ENCODE results near the gene DDX20.

The DDX20 gene

GRCh38 chr1:111750856-111751255 lies 4.8 kb upstream of the DDX20 start:
- Histone ChIP-seq H3K27me3 (ENCODE audit: control insufficient read depth in 3 of 3, insufficient read depth in 3 of 3, low read depth in 1 of 3, low read length in 3 of 3) (no peaks in the 10 kb centered on the region), H3K14ac (ENCODE audit: low read length) (no peak overlapping the region), H4K91ac (ENCODE audit: low read depth, low read length, poor library complexity) (no peak overlapping the region), H3K9me3 (replicated peaks in 1 of 2; ENCODE audit: control insufficient read depth in 2 of 2, insufficient read depth in 1 of 2, low read depth in 1 of 2, low read length in 2 of 2) (no peaks in the 10 kb centered on the region), H3K9ac (ENCODE audit: low read depth, low read length, poor library complexity) (no peak overlapping the region), H3K79me1 (ENCODE audit: low read depth, low read length) (no peaks in the 10 kb centered on the region), H3K4me2 (ENCODE audit: insufficient read depth, low read length, poor library complexity, severe bottlenecking) (no peak overlapping the region), H3K27ac (replicated peaks; ENCODE audit: low read length) (no peak overlapping the region), H2BK15ac (ENCODE audit: low read length) (no peak overlapping the region), H2AFZ (ENCODE audit: low read length) (no peak overlapping the region), H3K18ac (ENCODE audit: low read length) (no peak overlapping the region), H2BK12ac (ENCODE audit: low read length) (no peak overlapping the region), H2BK5ac (ENCODE audit: low read length) (no peak overlapping the region), H2AK5ac (ENCODE audit: low read depth, low read length) (no peak overlapping the region), H3K4me1 (ENCODE audit: control insufficient read depth in 2 of 2, insufficient read depth in 1 of 2, low read depth in 1 of 2, low read length in 2 of 2) (peaks cover 15 to 24% of the 10 kb centered on the region in 2 donors), H3K4ac (ENCODE audit: low read length) (no peak overlapping the region), H2BK120ac (ENCODE audit: low read depth, low read length) (no peak overlapping the region), H3K23ac (ENCODE audit: low read depth, low read length, poor library complexity) (no peak overlapping the region), H4K8ac (ENCODE audit: low read depth, low read length) (no peak overlapping the region), H3K36me3 (replicated peaks in 1 of 2; ENCODE audit: control insufficient read depth in 2 of 2, insufficient read depth in 2 of 2, low read length in 2 of 2) (no peaks in the 10 kb centered on the region), H3K4me3 (ENCODE audit: low read length in 2 of 2) (no peak overlapping the region)
- no peak for DNase-seq (ENCODE audit: low spot score)
- WGBS, 2 donors (ENCODE audit: extremely low coverage in 2 of 2, insufficient read length in 2 of 2, insufficient replicate concordance in 1 of 2), result no CpG with 5 or more reads among the region's 2 CpGs

- Histone ChIP-seq H4K91ac (ENCODE audit: low read depth, low read length, poor library complexity) (no peak overlapping the region), H2BK15ac (ENCODE audit: low read length) (no peak overlapping the region), H3K4me3 (ENCODE audit: low read length in 2 of 2) (no peak overlapping the region), H3K4ac (ENCODE audit: low read length) (no peak overlapping the region), H3K18ac (ENCODE audit: low read length) (no peak overlapping the region), H2BK120ac (ENCODE audit: low read depth, low read length) (no peak overlapping the region), H3K79me1 (ENCODE audit: low read depth, low read length) (no peaks in the 10 kb centered on the region), H2BK5ac (ENCODE audit: low read length) (no peak overlapping the region), H4K8ac (ENCODE audit: low read depth, low read length) (no peak overlapping the region), H2AK5ac (ENCODE audit: low read depth, low read length) (no peak overlapping the region), H3K27ac (replicated peaks; ENCODE audit: low read length) (no peak overlapping the region), H2AFZ (ENCODE audit: low read length) (no peak overlapping the region), H3K4me2 (ENCODE audit: insufficient read depth, low read length, poor library complexity, severe bottlenecking) (no peak overlapping the region), H3K9ac (ENCODE audit: low read depth, low read length, poor library complexity) (no peak overlapping the region), H3K9me3 (replicated peaks in 1 of 2; ENCODE audit: control insufficient read depth in 2 of 2, insufficient read depth in 1 of 2, low read depth in 1 of 2, low read length in 2 of 2) (no peaks in the 10 kb centered on the region), H3K23ac (ENCODE audit: low read depth, low read length, poor library complexity) (no peak overlapping the region), H2BK12ac (ENCODE audit: low read length) (no peak overlapping the region), H3K4me1 (ENCODE audit: control insufficient read depth in 2 of 2, insufficient read depth in 1 of 2, low read depth in 1 of 2, low read length in 2 of 2) (peaks cover 23 to 27% of the 10 kb centered on the region in 2 donors), H3K14ac (ENCODE audit: low read length) (no peak overlapping the region), H3K36me3 (replicated peaks in 1 of 2; ENCODE audit: control insufficient read depth in 2 of 2, insufficient read depth in 2 of 2, low read length in 2 of 2) (peaks cover 0 to 5% of the 10 kb centered on the region in 2 donors), H3K27me3 (ENCODE audit: control insufficient read depth in 3 of 3, insufficient read depth in 3 of 3, low read depth in 1 of 3, low read length in 3 of 3) (no peaks in the 10 kb centered on the region)
- no peak for DNase-seq (ENCODE audit: low spot score)
- WGBS, 2 donors (ENCODE audit: extremely low coverage in 2 of 2, insufficient read length in 2 of 2, insufficient replicate concordance in 1 of 2), result no CpG with 5 or more reads among the region's 2 CpGs
Observed at GRCh38 chr1:111751906-111752575, 3.7 kb upstream of the DDX20 start.

- no peak overlapping the region for H2BK120ac ChIP-seq (ENCODE audit: low read depth, low read length)
- H3K9me3 ChIP-seq (replicated peaks in 1 of 2; ENCODE audit: control insufficient read depth in 2 of 2, insufficient read depth in 1 of 2, low read depth in 1 of 2, low read length in 2 of 2), result no peaks in the 10 kb centered on the region
- H4K91ac ChIP-seq (ENCODE audit: low read depth, low read length, poor library complexity), result no peak overlapping the region
- H2AFZ ChIP-seq (ENCODE audit: low read length), result peak overlapping the region; percentile 92
- no peak overlapping the region for H3K14ac ChIP-seq (ENCODE audit: low read length)
- WGBS, 2 donors (ENCODE audit: extremely low coverage in 2 of 2, insufficient read length in 2 of 2, insufficient replicate concordance in 1 of 2), result no CpG with 5 or more reads among the region's 12 CpGs
- no peak overlapping the region for H2BK12ac ChIP-seq (ENCODE audit: low read length)
- H3K4me1 ChIP-seq (ENCODE audit: control insufficient read depth in 2 of 2, insufficient read depth in 1 of 2, low read depth in 1 of 2, low read length in 2 of 2), result peaks cover 10 to 11% of the 10 kb centered on the region in 2 donors
- peaks cover 2 to 33% of the 10 kb centered on the region in 2 donors for H3K36me3 ChIP-seq (replicated peaks in 1 of 2; ENCODE audit: control insufficient read depth in 2 of 2, insufficient read depth in 2 of 2, low read length in 2 of 2)
- H3K27ac ChIP-seq (replicated peaks; ENCODE audit: low read length), result peak overlapping the region; percentile 98
- H2BK15ac ChIP-seq (ENCODE audit: low read length), result no peak overlapping the region
- H3K79me1 ChIP-seq (ENCODE audit: low read depth, low read length), result no peaks in the 10 kb centered on the region
- H4K8ac ChIP-seq (ENCODE audit: low read depth, low read length), result no peak overlapping the region
- DNase-seq (ENCODE audit: low spot score), result no peak
- peak overlapping the region; percentile 80 for H3K4me2 ChIP-seq (ENCODE audit: insufficient read depth, low read length, poor library complexity, severe bottlenecking)
- no peak overlapping the region for H2BK5ac ChIP-seq (ENCODE audit: low read length)
- H3K4me3 ChIP-seq (ENCODE audit: low read length in 2 of 2), result peak overlapping the region; percentile 83 to 87
- no peaks in the 10 kb centered on the region for H3K27me3 ChIP-seq (ENCODE audit: control insufficient read depth in 3 of 3, insufficient read depth in 3 of 3, low read depth in 1 of 3, low read length in 3 of 3)
- H3K18ac ChIP-seq (ENCODE audit: low read length), result peak overlapping the region; percentile 97
- peak overlapping the region; percentile 56 for H3K4ac ChIP-seq (ENCODE audit: low read length)
- H2AK5ac ChIP-seq (ENCODE audit: low read depth, low read length), result no peak overlapping the region
- peak overlapping the region; percentile 67 for H3K23ac ChIP-seq (ENCODE audit: low read depth, low read length, poor library complexity)
- peak overlapping the region; percentile 98 for H3K9ac ChIP-seq (ENCODE audit: low read depth, low read length, poor library complexity)
Observed at GRCh38 chr1:111754984-111755330, 744 bp upstream of the DDX20 start.

GRCh38 chr1:111756124-111756513 lies 418 bp downstream of the DDX20 start:
- WGBS, 2 donors (ENCODE audit: extremely low coverage in 2 of 2, insufficient read length in 2 of 2, insufficient replicate concordance in 1 of 2), result no CpG with 5 or more reads among the region's 35 CpGs
- DNase-seq (ENCODE audit: low spot score), result no peak
- peak overlapping the region; percentile 41 for H3K4me2 ChIP-seq (ENCODE audit: insufficient read depth, low read length, poor library complexity, severe bottlenecking)
- no peaks in the 10 kb centered on the region for H3K9me3 ChIP-seq (replicated peaks in 1 of 2; ENCODE audit: control insufficient read depth in 2 of 2, insufficient read depth in 1 of 2, low read depth in 1 of 2, low read length in 2 of 2)
- H3K27ac ChIP-seq (replicated peaks; ENCODE audit: low read length), result peak overlapping the region; percentile 98
- H3K4ac ChIP-seq (ENCODE audit: low read length), result no peak overlapping the region
- peak overlapping the region; percentile 98 for H3K18ac ChIP-seq (ENCODE audit: low read length)
- H3K79me1 ChIP-seq (ENCODE audit: low read depth, low read length), result no peaks in the 10 kb centered on the region
- peaks cover 5 to 11% of the 10 kb centered on the region in 2 donors for H3K4me1 ChIP-seq (ENCODE audit: control insufficient read depth in 2 of 2, insufficient read depth in 1 of 2, low read depth in 1 of 2, low read length in 2 of 2)
- peaks cover 4 to 44% of the 10 kb centered on the region in 2 donors for H3K36me3 ChIP-seq (replicated peaks in 1 of 2; ENCODE audit: control insufficient read depth in 2 of 2, insufficient read depth in 2 of 2, low read length in 2 of 2)
- no peaks in the 10 kb centered on the region for H3K27me3 ChIP-seq (ENCODE audit: control insufficient read depth in 3 of 3, insufficient read depth in 3 of 3, low read depth in 1 of 3, low read length in 3 of 3)
- H4K8ac ChIP-seq (ENCODE audit: low read depth, low read length), result no peak overlapping the region
- H3K4me3 ChIP-seq (ENCODE audit: low read length in 2 of 2), result peak overlapping the region; percentile 87 to 91
- H4K91ac ChIP-seq (ENCODE audit: low read depth, low read length, poor library complexity), result no peak overlapping the region
- no peak overlapping the region for H2AK5ac ChIP-seq (ENCODE audit: low read depth, low read length)
- H3K9ac ChIP-seq (ENCODE audit: low read depth, low read length, poor library complexity), result peak overlapping the region; percentile 89
- H2BK15ac ChIP-seq (ENCODE audit: low read length), result no peak overlapping the region
- no peak overlapping the region for H3K14ac ChIP-seq (ENCODE audit: low read length)
- peak overlapping the region; percentile 92 for H2AFZ ChIP-seq (ENCODE audit: low read length)
- H3K23ac ChIP-seq (ENCODE audit: low read depth, low read length, poor library complexity), result peak overlapping the region; percentile 67
- H2BK120ac ChIP-seq (ENCODE audit: low read depth, low read length), result no peak overlapping the region
- H2BK12ac ChIP-seq (ENCODE audit: low read length), result no peak overlapping the region
- H2BK5ac ChIP-seq (ENCODE audit: low read length), result peak overlapping the region; percentile 19

Data from neuronal stem cell (in vitro differentiated cells).